ENCODE data around the gene TLCD2.
"Not testable (repeated sequence)": the region's sequence is repeated elsewhere in the genome, so short reads cannot be mapped to it uniquely, and the experiment has no call there.

The TLCD2 gene

GRCh38 chr17:1735834-1736347, 25.7 kb upstream of the TLCD2 start:
- DNase-seq = no peak

- DNase-seq = no peak
Observed at GRCh38 chr17:1735418-1735817, 25.2 kb upstream of the TLCD2 start.

- DNase-seq = no peak
Observed at GRCh38 chr17:1733759-1734158, 23.6 kb upstream of the TLCD2 start.

- DNase-seq = no peak
Observed at GRCh38 chr17:1732833-1733321, 22.7 kb upstream of the TLCD2 start.

- no peak for DNase-seq
Observed at GRCh38 chr17:1732241-1732832, 22.2 kb upstream of the TLCD2 start.

GRCh38 chr17:1731194-1731506, 21.0 kb upstream of the TLCD2 start:
- no peak for DNase-seq

GRCh38 chr17:1730326-1731193, 20.4 kb upstream of the TLCD2 start:
- peak; percentile 98 for DNase-seq

GRCh38 chr17:1729966-1730325, 19.8 kb upstream of the TLCD2 start:
- no peak for DNase-seq

GRCh38 chr17:1727876-1728630, 17.9 kb upstream of the TLCD2 start:
- no peak for DNase-seq

- no peak for DNase-seq
Observed at GRCh38 chr17:1727258-1727789, 17.1 kb upstream of the TLCD2 start.

- DNase-seq = no peak
Observed at GRCh38 chr17:1726626-1727257, 16.6 kb upstream of the TLCD2 start.

GRCh38 chr17:1725642-1726511, 15.7 kb upstream of the TLCD2 start:
- no peak for DNase-seq

GRCh38 chr17:1724869-1725641, 14.9 kb upstream of the TLCD2 start:
- peak; percentile 19 for DNase-seq

GRCh38 chr17:1724351-1724868, 14.2 kb upstream of the TLCD2 start, which contains the start of gene WDR81:
TSS of gene WDR81 (plus strand) at chr17:1724704. CDS start at chr17:1724960, 256 bp downstream.
- DNase-seq = peak; percentile 84

- not testable (repeated sequence) for DNase-seq
Observed at GRCh38 chr17:1722022-1722421, 11.8 kb upstream of the TLCD2 start.

- DNase-seq = peak; percentile 74
Observed at GRCh38 chr17:1720856-1721386, 10.7 kb upstream of the TLCD2 start.

GRCh38 chr17:1718362-1719165, 8.4 kb upstream of the TLCD2 start:
- no peak for DNase-seq

GRCh38 chr17:1716912-1717695, 6.9 kb upstream of the TLCD2 start:
- peak; percentile 99 for DNase-seq
